HTR-8/SVneo (cell line): ENCODE data around the gene ARFGEF3.

ENCODE experiments used
- DNase-seq: peaks from one replicate; pipeline ENCODE4 v3.0.0; 2011; ENCODE audit warnings: low spot score, mixed read lengths; ENCODE audit not compliant: insufficient read length
- FAIRE-seq: peaks from 2 replicates; lab custom pipeline; 2011; peaks lifted over from hg19 to GRCh38; lab: Jason Lieb, UNC

ARFGEF3 gene

GRCh38 chr6:138296381-138296780 is 134.6 kb downstream of the ARFGEF3 start:
- FAIRE-seq, result no peak
- no peak for DNase-seq

GRCh38 chr6:138296786-138297185 is 135.0 kb downstream of the ARFGEF3 start:
- DNase-seq (no peak), FAIRE-seq (no peak)

GRCh38 chr6:138297761-138298298 is 136.1 kb downstream of the ARFGEF3 start:
- DNase-seq (no peak), FAIRE-seq (no peak)

GRCh38 chr6:138300469-138300868 is 138.7 kb downstream of the ARFGEF3 start:
- DNase-seq (no peak), FAIRE-seq (no peak)

- DNase-seq (no peak), FAIRE-seq (no peak)
Observed at GRCh38 chr6:138302554-138302953, 140.8 kb downstream of the ARFGEF3 start.

- DNase-seq (no peak), FAIRE-seq (no peak)
Observed at GRCh38 chr6:138307352-138307751, 145.6 kb downstream of the ARFGEF3 start.

GRCh38 chr6:138307816-138308730 is 146.3 kb downstream of the ARFGEF3 start:
- no peak for DNase-seq
- FAIRE-seq, result no peak

GRCh38 chr6:138308731-138309110 is 147.0 kb downstream of the ARFGEF3 start:
- DNase-seq (no peak), FAIRE-seq (no peak)

GRCh38 chr6:138309695-138310094 is 148.0 kb downstream of the ARFGEF3 start:
- FAIRE-seq (no peak), DNase-seq (no peak)

- no peak for FAIRE-seq
Observed at GRCh38 chr6:138310294-138310693, 148.6 kb downstream of the ARFGEF3 start.

GRCh38 chr6:138310821-138311220 is 149.1 kb downstream of the ARFGEF3 start:
- FAIRE-seq (no peak), DNase-seq (no peak)

More at GRCh38 chr6:138310294-138310693, 148.6 kb downstream of the ARFGEF3 start:
- no peak for DNase-seq

- DNase-seq (no peak), FAIRE-seq (no peak)
Observed at GRCh38 chr6:138311268-138311667, 149.5 kb downstream of the ARFGEF3 start.

GRCh38 chr6:138318741-138319375 is 157.1 kb downstream of the ARFGEF3 start:
- DNase-seq, result no peak
- no peak for FAIRE-seq

GRCh38 chr6:138321934-138322333 is 160.2 kb downstream of the ARFGEF3 start:
- no peak for FAIRE-seq
- no peak for DNase-seq

GRCh38 chr6:138323821-138324220 is 162.1 kb downstream of the ARFGEF3 start:
- DNase-seq (no peak), FAIRE-seq (no peak)

- FAIRE-seq (no peak), DNase-seq (no peak)
Observed at GRCh38 chr6:138328210-138328609, 166.5 kb downstream of the ARFGEF3 start.

GRCh38 chr6:138330763-138331162 is 169.0 kb downstream of the ARFGEF3 start:
- FAIRE-seq (no peak), DNase-seq (no peak)

- FAIRE-seq (no peak), DNase-seq (no peak)
Observed at GRCh38 chr6:138331444-138331843, 169.7 kb downstream of the ARFGEF3 start.

GRCh38 chr6:138331984-138332383 is 170.2 kb downstream of the ARFGEF3 start:
- FAIRE-seq, result no peak
- no peak for DNase-seq

- DNase-seq, result no peak
- no peak for FAIRE-seq
Observed at GRCh38 chr6:138334000-138334399, 172.3 kb downstream of the ARFGEF3 start.

GRCh38 chr6:138334963-138335362 is 173.2 kb downstream of the ARFGEF3 start:
- FAIRE-seq (no peak), DNase-seq (no peak)
